GM18951 (cell line): ENCODE data around the gene MAPK11.

Experiments
- POLR2A ChIP-seq: IDR thresholded peaks from 4 replicates; pipeline ENCODE4 v1.6.1; 2011; ENCODE audit warnings: mild to moderate bottlenecking; ENCODE audit not compliant: insufficient read length, insufficient read depth; ENCODE audit errors: extremely low read depth
- in situ Hi-C: fragments of 300-500 bp; cut with MboI; formaldehyde crosslinking; loops from one replicate; pipeline ENCODE4 v1.12.0; 2022; ENCODE audit warnings: low sequenced_read_pairs, mixed read lengths, inconsistent platforms; ENCODE audit not compliant: unreplicated experiment

Gene MAPK11

GRCh38 chr22:50293441-50294318 is 23.5 kb upstream of the MAPK11 start:
- no peak for TF ChIP-seq POLR2A
- in situ Hi-C loops: no loop called here

GRCh38 chr22:50292643-50293440 is 22.7 kb upstream of the MAPK11 start:
- in situ Hi-C loops: no loop called here
- TF ChIP-seq POLR2A: no peak

GRCh38 chr22:50289942-50290630 is 19.9 kb upstream of the MAPK11 start:
- in situ Hi-C loops: no loop called here
- TF ChIP-seq POLR2A: no peak

GRCh38 chr22:50289151-50289941 is 19.2 kb upstream of the MAPK11 start:
- in situ Hi-C loops: no loop called here
- TF ChIP-seq POLR2A: no peak

- in situ Hi-C loops: no loop called here
- no peak for TF ChIP-seq POLR2A
These were observed 17.6 kb upstream of the MAPK11 start for GRCh38 chr22:50287731-50288130.

GRCh38 chr22:50286701-50287318 is 16.6 kb upstream of the MAPK11 start:
- no peak for TF ChIP-seq POLR2A
- in situ Hi-C loops: no loop called here

GRCh38 chr22:50286275-50286674 is 16.1 kb upstream of the MAPK11 start:
- in situ Hi-C loops: no loop called here
- no peak for TF ChIP-seq POLR2A

GRCh38 chr22:50285568-50286229 is 15.5 kb upstream of the MAPK11 start:
- in situ Hi-C loops: no loop called here
- no peak for TF ChIP-seq POLR2A

GRCh38 chr22:50284479-50284878 is 14.3 kb upstream of the MAPK11 start:
- in situ Hi-C loops: no loop called here
- TF ChIP-seq POLR2A: no peak

GRCh38 chr22:50283821-50284220 is 13.6 kb upstream of the MAPK11 start:
- in situ Hi-C loops: no loop called here
- TF ChIP-seq POLR2A: no peak

- in situ Hi-C loops: no loop called here
- no peak for TF ChIP-seq POLR2A
These were observed 12.4 kb upstream of the MAPK11 start for GRCh38 chr22:50282361-50283155.
